Activated naive CD8-positive, alpha-beta T cell treated with anti-CD3 and anti-CD28 coated beads, Interleukin-2, amount 50 U/mL, for 16 hours (primary cell): ENCODE measurements around the gene LAMA2.
"Not testable (repeated sequence)": the region's sequence is repeated elsewhere in the genome, so short reads cannot be mapped to it uniquely, and the experiment has no call there.

Experiments used
- DNase-seq: peaks from one replicate; pipeline ENCODE4 v3.0.0-alpha.2; 2020; ENCODE audit warnings: low read depth, low spot score

Gene LAMA2

GRCh38 chr6:129117355-129117754 is 234.4 kb downstream of the LAMA2 start:
- no peak for DNase-seq

DNA sequence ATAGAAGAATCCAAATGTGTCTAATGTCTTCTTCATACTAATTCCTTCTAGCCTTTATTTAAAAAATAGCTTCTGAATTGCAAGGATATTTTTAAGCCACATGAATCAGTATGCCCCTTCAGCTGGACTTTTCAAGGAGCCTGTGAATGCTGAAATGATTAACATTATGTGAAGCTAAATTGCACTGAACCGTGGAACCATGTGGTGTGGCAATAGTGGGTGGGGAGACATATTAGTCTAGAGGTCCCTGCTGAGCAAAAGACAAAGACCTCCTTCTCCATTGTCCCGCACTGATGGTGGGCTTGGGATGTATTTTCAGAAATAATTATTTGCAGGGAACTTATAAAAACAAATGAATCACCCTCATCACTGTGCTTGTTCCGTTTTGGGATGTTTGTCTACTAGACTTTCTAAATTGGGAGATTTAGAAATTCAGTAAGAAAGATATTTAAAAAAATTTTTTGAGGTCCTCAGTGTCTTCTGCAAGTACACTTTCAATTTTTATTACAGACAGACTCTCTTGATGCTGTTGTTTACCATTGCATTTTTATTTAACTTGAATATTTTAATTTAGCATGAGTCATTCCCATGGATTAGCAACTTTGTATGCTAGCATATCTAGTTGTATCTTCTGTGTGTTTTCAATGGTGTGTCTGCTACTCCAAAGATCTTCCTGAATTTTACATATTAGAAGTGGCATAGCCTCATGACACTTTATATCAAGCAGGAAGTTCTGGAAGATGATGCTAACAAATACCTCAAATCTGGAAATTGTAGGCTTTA is 238.1 kb downstream of the LAMA2 start:
- DNase-seq, result no peak

DNA sequence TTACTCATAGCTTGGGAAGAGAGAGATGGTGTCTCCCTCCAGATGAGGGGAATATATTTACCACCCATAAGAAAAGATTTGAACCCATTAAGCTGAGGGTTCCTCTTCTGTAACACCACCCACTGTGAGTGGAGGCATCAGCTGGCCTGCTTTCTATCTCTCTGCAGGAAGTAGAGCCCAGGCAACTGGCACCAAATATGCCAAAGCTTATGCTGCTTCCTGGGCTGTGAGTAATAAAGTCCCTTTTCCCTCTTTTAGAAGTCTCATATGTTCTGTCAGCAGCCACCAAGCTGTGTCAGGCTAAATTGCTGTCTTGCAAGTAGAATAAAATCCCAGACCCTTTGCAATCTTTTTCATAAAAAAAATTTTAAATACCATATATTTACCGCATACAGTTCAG is 241.4 kb downstream of the LAMA2 start:
- DNase-seq, result no peak

DNA sequence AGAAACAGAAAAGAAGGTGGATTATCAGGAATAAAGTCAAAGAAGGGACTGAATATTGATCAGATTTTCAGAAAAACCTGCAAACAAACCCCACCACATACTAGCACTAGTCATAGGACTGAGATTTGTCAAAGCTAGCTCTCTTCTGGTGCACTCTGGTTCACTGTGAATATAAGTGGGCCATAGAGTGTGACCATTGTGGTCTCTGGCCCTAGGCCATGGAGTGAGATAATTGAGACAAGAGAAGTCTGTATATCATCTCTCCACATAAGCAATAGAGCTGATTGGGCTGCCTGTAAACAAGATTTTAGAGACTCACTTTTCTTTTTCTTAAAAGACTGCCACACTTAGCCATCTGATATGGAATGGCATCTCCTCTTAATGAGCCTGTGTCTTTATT is 247.2 kb downstream of the LAMA2 start:
- no peak for DNase-seq

DNA sequence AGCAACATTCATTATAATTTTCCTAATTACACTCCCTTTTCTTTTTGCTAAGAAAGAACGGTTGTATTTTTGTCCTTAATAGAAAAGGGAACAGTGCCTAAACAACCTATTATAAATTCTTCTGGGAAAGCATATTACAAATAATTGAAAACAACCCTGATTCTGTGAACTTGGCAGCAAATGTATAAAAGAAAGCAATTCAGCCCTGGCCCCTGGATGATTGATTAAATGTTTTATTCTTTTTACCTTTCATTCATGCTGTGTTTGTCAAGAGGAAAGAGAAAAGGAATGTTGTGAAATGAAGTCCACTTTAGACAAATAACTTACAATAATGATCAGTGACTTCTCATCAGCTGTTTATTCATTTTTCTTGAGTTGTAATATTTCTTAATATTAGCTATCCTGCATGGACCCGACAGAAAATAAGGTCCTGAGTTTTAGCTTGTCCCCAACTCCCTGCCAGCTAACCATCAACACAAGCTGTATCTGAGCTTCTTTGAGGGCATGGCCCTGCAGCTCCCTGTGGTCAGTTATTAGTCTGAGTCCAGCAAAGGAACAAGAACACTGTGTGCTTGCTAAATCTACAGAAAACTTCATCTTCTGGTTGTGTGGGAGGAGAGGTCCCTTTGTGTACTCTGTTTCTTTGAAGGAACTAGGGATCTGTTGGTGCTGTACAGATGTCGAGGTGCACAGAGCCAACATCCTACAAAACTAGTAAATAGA is 248.2 kb downstream of the LAMA2 start:
- no peak for DNase-seq

- DNase-seq, result no peak
Observed at GRCh38 chr6:129133770-129134192, 250.8 kb downstream of the LAMA2 start.

DNA sequence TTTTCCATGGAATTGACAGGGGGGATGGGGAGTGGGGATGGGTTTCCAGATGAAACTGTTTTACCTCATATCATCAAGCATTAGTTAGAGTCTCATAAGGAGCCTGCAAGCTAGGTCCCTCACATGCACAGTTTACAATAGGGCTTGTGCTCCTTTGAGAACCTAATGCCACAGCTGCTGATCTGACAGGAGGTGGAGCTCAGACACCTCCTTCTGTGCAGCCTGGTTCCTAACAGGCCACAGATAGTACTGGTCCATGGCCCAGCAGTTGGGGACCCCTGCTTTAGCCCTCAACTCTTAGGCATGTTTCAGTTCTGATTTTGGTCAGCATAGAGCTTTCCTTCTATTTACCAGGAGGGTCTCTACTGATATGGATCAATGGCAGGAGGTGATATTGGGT is 251.6 kb downstream of the LAMA2 start:
- DNase-seq, result no peak

GRCh38 chr6:129135451-129135850 is 252.5 kb downstream of the LAMA2 start:
- no peak for DNase-seq

- DNase-seq, result no peak
Observed at GRCh38 chr6:129136751-129137150, 253.8 kb downstream of the LAMA2 start.

- no peak for DNase-seq
Observed at GRCh38 chr6:129138739-129139405, 255.9 kb downstream of the LAMA2 start.

- DNase-seq, result no peak
Observed at GRCh38 chr6:129140526-129140925, 257.6 kb downstream of the LAMA2 start.

DNA sequence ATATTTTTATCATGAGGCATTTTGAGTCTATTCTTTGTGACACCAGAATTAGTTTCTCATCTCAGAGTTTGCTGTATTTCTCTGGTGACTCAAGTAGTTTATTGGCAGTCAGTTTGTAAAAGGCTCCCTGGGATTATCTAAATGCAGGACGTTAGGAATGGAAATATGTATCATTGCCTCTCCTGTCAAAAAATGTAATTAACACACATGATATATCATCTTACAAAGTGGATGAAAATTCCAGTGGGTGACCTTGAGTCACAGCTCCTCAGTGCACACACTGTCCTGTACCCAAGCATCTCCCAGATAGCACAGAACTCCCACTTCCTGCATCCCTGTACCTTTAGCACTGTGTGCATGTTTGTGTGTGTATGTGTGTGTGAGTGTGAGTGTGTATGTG is 258.6 kb downstream of the LAMA2 start:
- DNase-seq, result no peak

DNA sequence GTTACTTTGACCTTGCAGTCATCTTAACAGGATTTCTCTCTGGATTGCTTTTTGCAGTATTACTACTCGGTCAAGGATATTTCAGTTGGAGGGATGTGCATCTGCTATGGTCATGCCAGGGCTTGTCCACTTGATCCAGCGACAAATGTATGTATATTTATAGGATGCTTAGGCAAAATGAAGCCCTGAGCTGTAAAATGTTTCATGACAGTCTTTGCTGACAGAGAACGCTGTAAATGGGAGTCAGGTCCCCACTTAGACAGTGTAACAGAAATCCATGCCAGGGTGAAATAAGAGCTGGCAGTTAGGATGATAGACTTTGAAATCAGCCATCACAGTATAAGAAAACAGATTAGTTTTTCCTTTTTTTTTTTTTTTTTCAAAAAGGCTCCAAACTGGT is 264.0 kb downstream of the LAMA2 start:
- no peak for DNase-seq

- DNase-seq, result no peak
Observed at GRCh38 chr6:129150507-129150906, 267.6 kb downstream of the LAMA2 start.

DNA sequence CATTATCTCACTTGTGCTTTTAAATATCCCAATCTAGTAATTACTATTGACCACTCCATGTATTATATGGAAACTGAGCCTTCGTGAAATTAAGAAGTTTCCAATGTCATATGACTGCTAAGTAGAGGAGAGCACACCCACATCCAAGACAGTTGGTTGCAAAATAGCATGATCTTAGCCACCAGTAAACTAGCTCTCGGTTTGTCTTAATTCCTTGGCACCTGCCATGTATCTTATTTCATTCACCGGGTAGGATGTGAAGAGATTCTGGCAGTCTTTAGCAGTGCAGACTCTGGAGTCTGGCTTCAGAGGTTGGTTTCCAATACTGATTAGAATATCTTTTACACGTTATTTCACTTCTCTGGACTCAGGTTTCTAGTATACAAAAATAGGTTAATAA is 270.3 kb downstream of the LAMA2 start:
- DNase-seq, result no peak

DNA sequence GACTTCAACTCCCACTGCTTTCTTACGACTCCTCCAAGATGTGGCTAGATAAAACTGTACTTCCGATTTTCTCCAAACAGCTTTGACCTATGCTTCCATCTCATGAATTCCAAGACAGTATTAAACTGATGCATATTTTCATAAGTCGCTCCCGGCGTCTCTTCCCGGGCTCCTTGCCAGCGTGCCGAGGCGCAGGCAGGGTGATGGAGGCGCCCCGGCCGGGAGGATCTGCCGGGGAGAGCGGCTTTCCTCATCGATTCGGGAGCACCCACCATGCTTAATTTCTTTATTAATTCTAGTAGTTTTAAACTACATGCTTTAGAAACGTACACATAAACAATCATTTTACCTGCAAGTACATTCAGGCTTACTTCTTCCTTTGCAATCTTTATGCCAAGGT is 276.3 kb downstream of the LAMA2 start:
- DNase-seq, result not testable (repeated sequence)

DNA sequence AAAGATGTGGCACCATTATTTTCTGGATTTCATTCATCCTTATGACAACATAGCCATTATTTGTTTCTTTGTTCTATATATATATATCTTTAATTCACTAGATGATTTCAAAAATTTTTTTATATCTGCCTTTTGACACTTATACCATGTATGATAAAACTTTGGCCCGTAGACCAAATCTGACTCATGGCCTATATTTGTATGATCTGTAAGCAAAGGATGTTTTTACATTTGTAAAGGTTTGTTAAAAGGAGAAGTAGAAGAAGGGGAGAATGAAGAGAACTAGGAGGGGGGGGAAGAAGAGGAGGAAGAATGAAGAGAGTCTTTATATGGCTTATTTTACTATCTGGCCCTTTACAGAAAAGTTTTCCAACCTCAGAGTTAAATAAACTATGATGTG is 279.7 kb downstream of the LAMA2 start:
- no peak for DNase-seq

- no peak for DNase-seq
Observed at GRCh38 chr6:129163551-129163950, 280.6 kb downstream of the LAMA2 start.

- DNase-seq, result no peak
Observed at GRCh38 chr6:129164032-129164431, 281.1 kb downstream of the LAMA2 start.

DNA sequence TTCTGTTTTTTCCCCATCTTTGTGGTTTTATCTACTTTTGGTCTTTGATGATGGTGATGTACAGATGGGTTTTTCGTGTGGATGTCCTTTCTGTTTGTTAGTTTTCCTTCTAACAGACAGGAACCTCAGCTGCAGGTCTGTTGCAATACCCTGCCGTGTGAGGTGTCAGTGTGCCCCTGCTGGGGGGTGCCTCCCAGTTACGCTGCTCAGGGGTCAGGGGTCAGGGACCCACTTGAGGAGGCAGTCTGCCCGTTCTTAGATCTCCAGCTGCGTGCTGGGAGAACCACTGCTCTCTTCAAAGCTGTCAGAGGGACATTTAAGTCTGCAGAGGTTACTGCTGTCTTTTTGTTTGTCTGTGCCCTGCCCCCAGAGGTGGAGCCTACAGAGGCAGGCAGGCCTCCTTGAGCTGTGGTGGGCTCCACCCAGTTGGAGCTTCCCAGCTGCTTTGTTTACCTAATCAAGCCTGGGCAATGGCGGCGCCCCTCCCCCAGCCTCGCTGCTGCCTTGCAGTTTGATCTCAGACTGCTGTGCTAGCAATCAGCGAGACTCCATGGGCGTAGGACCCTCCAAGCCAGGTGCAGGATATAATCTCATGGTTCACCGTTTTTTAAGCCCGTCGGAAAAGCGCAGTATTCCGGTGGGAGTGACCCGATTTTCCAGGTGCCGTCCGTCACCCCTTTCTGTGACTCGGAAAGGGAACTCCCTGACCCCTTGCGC is 289.5 kb downstream of the LAMA2 start:
- DNase-seq, result not testable (repeated sequence)

DNA sequence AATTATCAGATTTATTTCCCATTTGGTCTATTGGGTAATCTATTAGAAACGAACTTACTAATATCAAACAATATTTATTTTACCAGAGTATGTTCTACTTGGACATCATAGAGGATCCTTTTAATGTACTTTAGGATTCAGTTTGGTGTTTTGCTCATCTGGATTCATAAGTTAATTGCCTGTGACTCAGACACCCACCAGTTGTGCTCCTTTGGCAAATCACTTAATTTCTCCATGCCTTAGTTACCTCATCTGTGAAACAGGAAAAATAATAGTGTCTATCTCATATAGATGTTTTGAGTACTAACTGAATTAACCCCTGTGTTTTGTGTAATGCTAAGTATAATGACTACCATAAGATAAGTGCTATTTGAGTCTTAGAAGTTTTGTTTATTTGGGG is 292.1 kb downstream of the LAMA2 start:
- DNase-seq, result no peak

DNA sequence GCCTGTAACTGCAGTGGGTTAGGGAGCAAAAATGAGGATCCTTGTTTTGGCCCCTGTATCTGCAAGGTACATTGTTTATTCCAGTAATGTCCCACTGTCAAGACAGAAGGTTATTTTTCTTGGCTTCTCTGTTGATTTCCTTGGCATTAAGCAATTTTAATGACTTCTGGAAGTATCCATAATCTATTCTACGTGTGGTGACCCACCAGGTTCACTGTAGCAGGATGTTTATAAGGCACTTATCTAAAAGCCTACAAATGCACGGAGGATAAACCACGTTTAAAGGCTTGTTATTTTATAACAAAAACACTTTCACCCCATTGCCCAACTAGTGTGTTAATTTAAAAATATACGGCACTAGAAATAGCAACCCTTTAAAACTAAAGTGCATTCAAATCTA is 294.9 kb downstream of the LAMA2 start:
- DNase-seq, result no peak
